Measurements from ENCODE around the gene FAM193A. TPM values are rescaled to one million over a fixed set of nuclear protein-coding genes. Genes with fewer than 3 reads are reported as not detected.
"Not testable (repeated sequence)": the region's sequence is repeated elsewhere in the genome, so short reads cannot be mapped to it uniquely, and the experiment has no call there.

FAM193A gene
- total RNA-seq, 1 donor from 2014 or later, result 14.5 TPM

- intact Hi-C loops (cut with DNase I), result no loop called here
- peak; percentile 38 for ATAC-seq (ENCODE audit: poor library complexity)
- DNase-seq, result no peak
These were observed 214.5 kb downstream of the FAM193A start for GRCh38 chr4:2750719-2751605.

- DNase-seq, result no peak
- ATAC-seq (ENCODE audit: poor library complexity), result no peak
- intact Hi-C loops (cut with DNase I), result no loop called here
These were observed 217.0 kb downstream of the FAM193A start for GRCh38 chr4:2753436-2753835.

- no peak for DNase-seq
- intact Hi-C loops (cut with DNase I), result no loop called here
- ATAC-seq (ENCODE audit: poor library complexity), result no peak
These were observed 218.7 kb downstream of the FAM193A start for GRCh38 chr4:2754848-2755819.

- intact Hi-C loops (cut with DNase I), result no loop called here
- peak; percentile 93 for DNase-seq
- ATAC-seq (ENCODE audit: poor library complexity), result peak; percentile 85
These were observed 219.6 kb downstream of the FAM193A start, which contains the start of gene TNIP2 for GRCh38 chr4:2755821-2756690. TSS of gene TNIP2 (minus strand) at chr4:2756336. CDS start at chr4:2756289, 47 bp downstream.

- ATAC-seq (ENCODE audit: poor library complexity) (no peak), DNase-seq (no peak)
- intact Hi-C loops (cut with DNase I), result no loop called here
These were observed 220.4 kb downstream of the FAM193A start for GRCh38 chr4:2756691-2757350.

- intact Hi-C loops (cut with DNase I), result no loop called here
- DNase-seq (no peak), ATAC-seq (ENCODE audit: poor library complexity) (no peak)
These were observed 221.0 kb downstream of the FAM193A start for GRCh38 chr4:2757426-2757825.

- intact Hi-C loops (cut with DNase I), result loop anchor here (10.0 kb wide), 2 partner anchors 84 to 174 kb away; partner anchors contain the start of gene ADD1
- DNase-seq, result no peak
- ATAC-seq (ENCODE audit: poor library complexity), result no peak
These were observed 224.8 kb downstream of the FAM193A start for GRCh38 chr4:2761035-2761923.

GRCh38 chr4:2762048-2762447 lies 225.6 kb downstream of the FAM193A start:
- ATAC-seq (ENCODE audit: poor library complexity), result no peak
- intact Hi-C loops (cut with DNase I), result loop anchor here (10.0 kb wide), 2 partner anchors 83 to 173 kb away; partner anchors contain the start of gene ADD1
- DNase-seq, result no peak

GRCh38 chr4:2762486-2763370 lies 226.3 kb downstream of the FAM193A start:
- DNase-seq; ATAC-seq (ENCODE audit: poor library complexity): not testable (repeated sequence)
- intact Hi-C loops (cut with DNase I), result loop anchor here (10.0 kb wide), 2 partner anchors 82 to 172 kb away; partner anchors contain the start of gene ADD1

- DNase-seq (peak; percentile 65), ATAC-seq (ENCODE audit: poor library complexity) (peak; percentile 38)
- intact Hi-C loops (cut with DNase I), result loop anchor here (10.0 kb wide), 2 partner anchors 81 to 171 kb away; partner anchors contain the start of gene ADD1
These were observed 227.1 kb downstream of the FAM193A start for GRCh38 chr4:2763511-2763967.

GRCh38 chr4:2765832-2766526 lies 229.5 kb downstream of the FAM193A start:
- DNase-seq (no peak), ATAC-seq (ENCODE audit: poor library complexity) (no peak)
- intact Hi-C loops (cut with DNase I), result loop anchor here (10.0 kb wide), 2 partner anchors 79 to 169 kb away; partner anchors contain the start of gene ADD1

- intact Hi-C loops (cut with DNase I), result loop anchor here (10.0 kb wide), 2 partner anchors 78 to 168 kb away; partner anchors contain the start of gene ADD1
- ATAC-seq (ENCODE audit: poor library complexity) (no peak), DNase-seq (no peak)
These were observed 230.7 kb downstream of the FAM193A start for GRCh38 chr4:2767046-2767704.

- DNase-seq, result peak; percentile 76
- ATAC-seq (ENCODE audit: poor library complexity), result peak; percentile 65
- intact Hi-C loops (cut with DNase I), result loop anchor here (10.0 kb wide), 2 partner anchors 77 to 167 kb away; partner anchors contain the start of gene ADD1
These were observed 231.2 kb downstream of the FAM193A start for GRCh38 chr4:2767705-2768074.

- no peak for ATAC-seq (ENCODE audit: poor library complexity)
- no peak for DNase-seq
- intact Hi-C loops (cut with DNase I), result loop anchor here (10.0 kb wide), 2 partner anchors 77 to 167 kb away; partner anchors contain the start of gene ADD1
These were observed 231.7 kb downstream of the FAM193A start for GRCh38 chr4:2768124-2768523.

Data from Right ventricle myocardium superior (tissue), 1 donor.